ENCODE measurements around the gene GPR61.

Gene GPR61

DNA sequence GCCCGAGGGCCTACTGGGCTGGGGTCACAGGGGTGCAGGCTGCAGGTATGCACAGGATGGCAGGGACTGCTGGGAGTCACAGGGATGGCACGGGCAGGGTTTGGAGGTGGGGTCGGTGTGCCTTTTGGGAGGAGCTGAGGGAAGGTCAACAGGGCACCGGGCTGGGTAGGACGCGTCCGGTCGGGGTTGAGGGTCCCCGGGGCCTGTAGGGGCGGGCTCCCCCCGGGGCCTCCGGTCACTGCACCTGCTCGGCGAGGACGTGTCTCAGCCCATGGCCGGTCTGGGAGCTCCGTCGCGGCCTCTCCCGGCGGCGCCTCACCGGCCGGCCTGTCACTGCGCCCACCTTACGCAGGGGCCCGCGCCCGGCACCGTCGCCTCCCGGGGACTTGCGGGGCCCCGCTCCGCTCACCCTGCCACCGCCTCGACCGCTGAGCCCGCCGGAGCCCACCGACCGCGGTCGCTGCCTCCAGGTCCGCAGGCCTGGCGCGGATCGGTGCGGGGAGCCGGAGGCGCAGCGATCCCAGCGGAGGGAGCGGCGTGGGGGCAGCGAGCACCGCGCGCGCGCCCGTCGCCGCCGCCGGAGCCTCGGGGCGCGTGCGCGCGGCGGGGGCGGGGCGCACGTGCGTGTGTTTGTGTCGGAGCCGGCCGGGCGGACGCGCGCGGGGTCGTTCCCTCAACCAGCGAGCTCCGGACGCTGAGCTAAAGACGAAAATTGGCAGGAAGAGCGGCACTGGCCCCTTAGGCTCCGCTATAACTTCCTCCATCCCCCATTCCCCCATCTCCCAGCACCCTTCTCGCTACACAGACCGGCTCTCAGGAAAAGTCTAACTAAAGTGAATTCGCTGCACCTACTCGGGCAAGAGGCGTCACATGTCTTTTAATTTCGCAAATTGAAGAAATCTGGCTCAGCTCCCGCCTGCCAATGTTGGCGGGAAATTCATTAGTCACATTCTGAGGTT, 30.2 kb upstream of the GPR61 start, which contains the start of gene AMIGO1:
TSS of gene AMIGO1 (minus strand) at position 552 of the 959 bp plus-strand sequence. CDS start 815 bp downstream, outside the sequence.
- DNase-seq: peak; percentile 79

DNA sequence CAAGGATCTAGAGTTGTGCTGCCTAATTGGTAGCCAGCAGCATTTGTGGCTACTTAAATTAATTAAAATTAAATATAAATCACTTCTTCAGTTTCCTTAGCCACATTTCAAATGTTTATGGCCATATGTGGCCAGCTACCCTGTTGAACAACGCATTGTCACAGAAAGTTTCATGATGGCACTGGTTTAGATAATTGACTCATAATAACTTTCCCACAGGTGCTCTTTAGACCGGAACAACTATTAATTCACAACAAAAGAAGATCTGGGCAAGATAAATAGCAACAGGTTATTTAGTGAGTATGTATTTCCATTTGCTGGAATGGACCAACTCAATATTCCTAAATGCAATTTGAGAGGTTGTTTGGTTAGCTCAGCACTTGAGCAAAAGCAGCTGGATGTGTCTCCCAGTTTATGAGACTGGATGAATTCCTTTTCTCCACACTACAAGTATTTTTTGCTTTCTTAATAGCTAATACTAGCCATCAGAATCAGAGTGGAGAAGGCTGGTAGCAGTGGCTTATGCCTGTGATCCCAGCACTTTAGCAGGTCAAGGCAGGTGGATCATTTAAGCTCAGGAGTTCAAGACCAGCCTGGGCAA, 26.5 kb upstream of the GPR61 start:
- DNase-seq: no peak

DNA sequence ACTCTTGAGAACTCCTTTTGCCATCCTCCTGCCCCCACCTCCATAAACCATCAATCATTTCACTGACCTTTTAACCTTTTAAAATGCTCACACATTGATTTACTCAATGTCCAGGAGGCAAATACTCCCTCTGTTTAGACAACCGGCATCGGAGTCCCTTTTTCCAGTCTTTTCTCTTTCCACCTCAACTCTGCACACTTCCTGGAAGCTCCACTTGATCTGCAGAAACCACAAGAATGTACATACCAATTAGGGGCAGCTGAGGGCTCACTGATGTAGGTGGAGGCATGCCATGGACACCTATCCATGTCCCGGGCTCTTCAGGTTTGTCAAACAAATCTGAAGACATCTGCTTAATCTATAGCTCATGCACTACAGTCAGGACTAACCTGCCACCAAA, 24.8 kb upstream of the GPR61 start:
- no peak for DNase-seq

DNA sequence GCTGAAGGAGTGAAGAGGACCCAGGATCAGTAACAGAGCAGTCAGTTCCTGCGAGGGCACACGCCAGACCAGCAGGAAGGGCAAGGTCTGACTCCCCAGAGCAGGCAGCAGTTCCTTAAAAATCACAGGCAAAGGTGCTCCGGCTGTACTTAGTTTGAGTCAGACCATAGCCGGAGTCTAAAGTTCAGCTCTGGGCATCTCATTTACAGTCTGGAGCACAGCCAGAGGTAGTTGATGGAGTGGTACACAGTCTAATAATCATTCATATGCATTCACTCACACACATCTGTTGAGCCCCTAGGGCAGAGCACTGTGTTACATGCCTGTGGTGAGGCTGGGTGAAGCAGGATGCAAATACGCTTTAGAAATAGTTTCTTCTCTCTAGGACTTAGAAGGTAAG, 22.8 kb upstream of the GPR61 start:
- no peak for DNase-seq

DNA sequence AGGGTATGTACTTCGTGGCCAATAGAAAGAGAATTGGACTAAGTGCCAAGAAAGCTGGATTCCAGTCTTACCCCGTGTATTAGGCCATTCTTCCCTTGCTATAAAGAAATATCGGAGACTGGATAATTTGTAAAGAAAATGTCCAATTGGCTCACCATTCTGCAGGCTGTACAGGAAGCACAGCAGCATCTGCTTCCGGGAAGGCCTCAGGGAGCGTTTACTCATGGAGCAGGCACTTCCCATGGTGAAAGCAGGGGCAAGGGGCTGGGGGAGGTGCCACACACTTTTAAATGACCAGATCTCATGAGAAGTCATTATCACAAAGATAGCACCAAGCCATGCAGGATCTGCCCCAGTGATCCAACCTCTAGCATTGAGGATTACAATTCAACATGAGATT, 22.3 kb upstream of the GPR61 start:
- no peak for DNase-seq

DNA sequence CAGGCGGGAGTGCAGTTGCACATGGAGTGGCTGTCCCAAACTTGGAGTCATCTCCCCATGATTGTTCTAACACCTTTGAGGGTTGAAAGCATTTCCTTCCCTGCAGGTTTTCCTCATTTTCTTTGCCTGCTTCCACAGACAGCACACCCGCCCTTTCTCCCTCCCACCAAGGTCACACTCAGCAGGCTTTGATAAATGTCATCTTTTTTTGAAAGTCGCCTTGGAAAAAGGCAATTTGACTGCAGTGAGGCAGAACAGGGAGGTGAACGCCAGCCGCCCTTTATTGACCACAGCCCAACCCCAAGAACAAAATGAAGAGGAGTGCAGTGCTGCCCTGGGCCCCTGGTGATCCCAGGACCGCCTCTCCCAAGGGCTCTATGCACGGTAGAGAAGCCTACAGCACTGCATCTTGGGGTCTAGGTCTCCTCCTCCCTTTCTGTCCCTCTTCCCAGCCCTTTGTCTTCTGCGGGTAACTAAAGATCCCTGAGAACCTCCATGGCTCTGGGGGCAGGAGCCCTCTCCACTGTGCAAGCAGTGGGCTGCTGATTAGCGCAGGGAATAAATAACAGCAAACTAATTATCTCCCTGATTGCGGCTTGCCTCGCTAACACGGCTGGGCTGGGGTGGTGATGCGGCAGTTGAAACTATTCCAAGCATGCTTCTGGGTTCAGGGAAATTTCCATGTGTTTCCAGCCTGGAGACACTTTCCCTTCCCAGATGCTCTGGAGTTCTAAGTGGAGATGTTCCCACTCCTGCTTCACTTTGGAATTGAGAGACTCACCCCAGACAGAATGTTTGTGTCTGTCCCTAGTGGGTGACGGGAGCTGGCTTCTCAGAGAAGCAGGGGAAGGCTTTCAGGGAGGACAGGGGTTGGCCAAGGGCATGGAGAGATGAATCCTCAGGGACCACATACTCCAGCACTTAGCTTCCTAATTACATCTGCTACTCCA, 18.4 kb upstream of the GPR61 start:
- DNase-seq: no peak

DNA sequence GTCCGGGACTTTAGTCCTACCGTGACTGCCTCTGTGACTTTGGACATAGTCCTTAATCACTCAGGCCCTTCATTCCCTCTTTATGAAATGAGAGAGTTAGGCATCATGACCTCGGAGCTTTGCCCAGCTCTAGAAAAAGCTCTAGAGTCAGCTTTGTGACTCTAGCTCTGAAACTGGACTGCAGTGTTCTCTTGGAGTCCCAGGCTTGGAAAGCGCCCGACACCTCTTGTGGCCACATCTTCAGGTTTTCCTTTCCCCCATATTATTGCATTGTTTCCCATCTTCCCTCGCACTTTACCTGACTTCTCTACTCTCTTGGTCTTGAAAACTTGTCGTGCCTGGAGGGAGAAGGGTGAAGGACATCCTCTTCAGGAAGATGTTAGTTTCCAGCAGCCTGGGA, 17.6 kb upstream of the GPR61 start:
- DNase-seq: no peak

DNA sequence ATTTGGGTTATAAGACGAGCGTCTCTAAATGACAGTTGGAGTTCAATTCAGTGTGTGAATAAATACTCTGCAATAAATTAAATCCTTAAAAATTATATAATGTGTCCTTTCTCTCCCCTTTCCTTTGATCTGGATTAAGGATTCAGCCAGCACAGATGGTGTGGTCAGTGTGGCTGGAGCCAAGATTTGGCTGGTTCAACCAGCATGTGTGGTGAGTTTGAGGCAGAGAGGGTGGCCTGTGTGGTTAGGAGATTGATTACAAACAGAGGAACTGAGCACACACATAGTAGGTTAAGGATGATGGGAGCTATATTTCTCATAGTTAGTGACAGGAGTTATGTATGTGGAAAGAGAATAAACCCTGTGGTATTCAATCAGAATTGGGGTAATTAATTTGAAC, 16.0 kb upstream of the GPR61 start:
- no peak for DNase-seq

DNA sequence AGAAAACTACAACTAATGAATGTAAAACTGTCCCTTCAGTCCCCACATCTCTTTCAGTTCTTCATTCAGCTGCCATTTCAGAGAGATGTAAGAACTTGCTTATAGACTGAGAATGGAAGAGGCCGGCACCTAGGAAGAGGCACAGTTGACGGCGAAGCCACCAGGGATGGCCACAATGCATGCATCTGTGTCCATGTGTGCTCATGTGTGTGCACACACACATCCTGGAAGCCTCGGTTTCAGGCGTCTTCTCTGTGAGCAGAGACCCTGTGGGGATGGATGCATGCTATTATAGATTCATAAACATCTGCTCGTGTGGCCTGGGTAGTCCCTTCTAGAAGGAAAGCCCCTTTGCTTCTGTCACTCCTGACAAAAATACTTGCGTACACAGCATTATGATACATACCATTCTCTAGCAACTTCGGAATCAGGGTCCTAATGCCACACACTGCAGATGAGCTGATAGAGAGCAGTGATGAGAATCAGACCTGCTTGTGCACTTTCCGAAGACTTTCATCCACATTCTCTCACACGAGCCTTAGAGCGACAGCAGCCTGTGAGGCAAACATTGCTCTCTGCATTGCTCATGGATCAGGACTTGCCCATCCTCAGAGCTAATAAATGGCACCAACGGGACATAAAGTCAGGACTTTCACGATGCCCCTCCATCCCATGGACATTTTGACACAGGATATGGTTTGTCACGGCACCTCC, 12.4 kb upstream of the GPR61 start:
- no peak for DNase-seq

DNA sequence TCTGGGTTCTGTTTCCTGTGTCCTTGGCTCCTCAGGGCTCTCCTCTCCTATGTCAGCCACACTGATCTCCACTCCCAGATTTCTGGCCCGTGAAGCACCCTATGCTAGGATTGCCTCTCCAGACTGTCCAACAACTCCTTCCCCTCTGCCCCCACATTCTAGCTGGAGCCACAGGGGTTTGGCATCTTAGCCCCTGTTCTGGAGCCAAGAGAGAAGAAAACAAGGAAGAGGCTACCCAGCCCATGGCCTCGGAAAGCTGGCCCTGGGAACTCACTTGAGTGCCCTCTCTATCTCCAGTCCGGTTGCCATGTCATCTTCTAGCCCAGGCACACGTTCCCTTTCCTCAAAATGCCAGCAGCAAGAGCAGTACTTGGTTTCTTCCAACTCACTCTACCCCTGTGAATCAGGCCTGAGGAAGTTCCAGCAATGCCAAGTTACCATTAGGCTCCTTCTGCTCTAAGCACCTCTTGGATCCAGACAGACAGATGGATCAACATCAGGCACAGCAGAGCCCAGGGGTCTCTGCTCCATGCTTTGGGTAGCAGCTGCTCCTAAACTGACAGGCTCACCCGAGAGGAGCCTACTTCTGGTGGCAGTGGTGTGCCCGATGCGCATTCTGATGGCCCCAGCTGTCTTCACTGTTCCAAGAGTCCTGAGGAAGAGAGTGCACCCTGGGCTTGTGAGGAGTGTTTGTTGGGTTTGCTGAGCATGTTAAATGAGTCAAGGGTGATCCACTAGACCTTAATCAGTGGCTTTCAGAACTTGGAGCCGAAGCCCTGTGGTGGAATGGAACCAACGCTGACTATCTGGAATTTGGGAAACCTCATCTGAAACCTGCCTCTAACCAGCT, 11.6 kb upstream of the GPR61 start:
- DNase-seq: no peak

DNA sequence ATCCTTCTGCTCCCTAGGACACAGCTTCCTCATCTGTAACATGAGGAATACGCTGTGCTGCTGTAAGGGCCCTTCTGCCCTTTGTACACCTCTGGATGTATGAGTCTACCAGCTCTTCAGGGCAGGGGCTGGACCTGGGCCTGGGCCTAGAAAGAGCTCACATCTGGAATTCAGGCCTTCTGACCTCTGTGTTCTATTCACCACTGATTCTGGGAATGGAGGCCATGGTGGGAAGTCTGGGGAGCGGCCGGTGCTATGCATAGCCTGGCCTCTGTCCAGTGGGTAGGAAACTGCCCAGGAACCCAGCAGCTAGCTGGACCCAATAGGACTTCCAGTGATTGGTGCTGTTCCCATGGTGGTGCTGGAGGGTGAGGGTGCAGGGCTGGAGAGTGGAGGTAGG, 11.0 kb upstream of the GPR61 start:
- no peak for DNase-seq

DNA sequence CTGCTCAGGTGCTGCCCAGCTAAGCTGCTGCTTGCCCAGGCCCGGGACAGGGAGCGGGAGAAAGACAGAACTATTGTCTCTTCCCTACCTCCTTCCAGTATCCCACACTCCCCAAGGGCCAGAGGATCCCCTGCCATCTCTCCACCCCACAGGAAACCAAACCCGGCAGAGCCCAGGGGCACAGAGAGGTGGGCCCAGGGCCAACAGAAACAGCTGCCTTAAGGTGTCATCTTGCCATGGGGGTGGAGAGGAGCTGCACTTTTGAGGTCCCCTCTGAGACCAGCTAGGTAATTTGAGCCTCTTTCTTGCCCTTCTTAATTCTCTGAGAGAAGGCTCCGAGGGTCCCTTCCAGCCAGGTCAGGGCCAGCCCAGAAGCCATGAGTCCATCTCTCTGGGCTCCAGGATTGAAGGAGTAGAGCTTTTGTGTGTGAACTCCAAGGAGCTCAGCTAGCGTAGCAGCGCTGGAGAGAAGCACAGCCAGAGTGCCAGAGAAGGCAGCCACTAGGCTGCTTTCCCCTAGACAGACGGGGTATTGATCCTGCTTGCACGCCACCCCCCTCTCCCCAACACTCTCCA, 9.7 kb upstream of the GPR61 start:
- no peak for DNase-seq

DNA sequence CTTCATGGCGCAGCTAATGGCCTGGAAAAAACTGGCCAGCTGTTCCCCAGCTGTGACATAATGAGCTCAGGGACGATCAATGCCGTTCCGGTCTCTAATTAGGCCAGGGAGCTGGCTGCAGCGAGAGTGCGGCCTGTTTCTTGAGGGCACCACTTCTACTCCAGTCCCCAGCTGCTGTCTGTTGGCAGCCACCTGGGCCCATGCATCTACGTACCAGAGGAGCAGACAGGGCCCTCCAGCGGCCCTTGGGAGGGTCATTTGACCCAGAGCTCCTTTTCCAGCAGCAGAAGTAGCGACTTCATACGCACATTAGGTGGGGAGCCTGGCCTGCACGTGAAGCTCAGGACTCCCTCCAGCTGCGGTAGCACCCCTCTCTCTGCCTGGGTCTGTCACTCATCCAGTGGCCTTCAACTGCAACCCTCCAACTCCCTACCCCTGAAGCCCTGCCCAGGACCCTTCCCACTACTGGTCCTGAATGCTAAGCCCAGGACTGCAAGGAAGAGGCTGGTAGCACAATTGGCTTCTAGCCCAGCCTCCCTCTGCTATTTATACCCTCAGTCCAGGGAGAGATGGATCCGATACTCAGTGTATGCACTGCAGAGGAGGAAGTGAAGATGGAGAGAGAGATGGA, 9.1 kb upstream of the GPR61 start:
- no peak for DNase-seq

DNA sequence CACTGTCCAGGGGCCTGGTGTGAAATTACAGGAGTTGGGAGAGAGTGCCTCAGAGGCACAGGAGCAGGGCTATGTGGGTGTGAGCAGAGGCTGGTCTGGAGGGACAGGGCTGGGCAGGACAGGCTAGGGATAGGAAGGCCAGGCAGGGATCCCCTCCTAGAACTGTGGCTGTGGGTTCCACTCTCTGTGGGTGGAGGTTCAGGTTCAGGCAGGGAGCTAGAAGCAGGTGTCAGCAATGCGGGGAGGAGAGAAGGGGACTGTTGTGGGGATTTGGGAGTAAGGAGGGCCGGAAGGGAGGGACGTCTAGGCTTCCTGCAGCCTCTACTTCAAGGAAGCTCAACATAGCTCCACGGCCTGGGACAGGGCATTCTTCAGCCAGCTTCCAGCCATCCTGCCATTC, 8.3 kb upstream of the GPR61 start:
- no peak for DNase-seq

DNA sequence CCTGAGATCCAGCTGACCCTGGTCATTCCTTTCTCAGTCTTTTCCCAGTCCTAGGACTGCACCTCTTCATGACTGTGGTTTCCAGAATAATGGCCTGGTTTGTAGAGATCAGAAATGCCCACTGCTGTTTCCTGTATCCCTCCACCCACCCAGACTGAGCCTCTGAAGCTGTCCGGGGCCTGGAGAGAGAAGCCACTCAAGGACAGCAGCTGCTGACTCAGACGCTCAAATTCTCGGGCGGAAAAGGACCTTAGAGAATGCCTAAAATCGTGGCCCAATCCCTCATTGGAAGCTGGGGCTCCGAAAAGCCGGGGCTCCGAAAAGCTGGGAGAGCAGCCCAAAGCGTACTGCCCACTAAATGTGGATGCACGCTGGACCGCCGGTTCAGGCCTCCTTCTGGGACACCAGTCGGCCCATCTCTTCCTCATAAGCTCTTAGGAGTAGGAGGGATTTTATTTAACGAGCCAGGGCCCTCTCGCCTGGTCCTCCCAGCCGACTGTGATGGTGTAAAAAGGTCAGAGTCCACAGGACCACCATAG, 7.8 kb upstream of the GPR61 start:
- no peak for DNase-seq

DNA sequence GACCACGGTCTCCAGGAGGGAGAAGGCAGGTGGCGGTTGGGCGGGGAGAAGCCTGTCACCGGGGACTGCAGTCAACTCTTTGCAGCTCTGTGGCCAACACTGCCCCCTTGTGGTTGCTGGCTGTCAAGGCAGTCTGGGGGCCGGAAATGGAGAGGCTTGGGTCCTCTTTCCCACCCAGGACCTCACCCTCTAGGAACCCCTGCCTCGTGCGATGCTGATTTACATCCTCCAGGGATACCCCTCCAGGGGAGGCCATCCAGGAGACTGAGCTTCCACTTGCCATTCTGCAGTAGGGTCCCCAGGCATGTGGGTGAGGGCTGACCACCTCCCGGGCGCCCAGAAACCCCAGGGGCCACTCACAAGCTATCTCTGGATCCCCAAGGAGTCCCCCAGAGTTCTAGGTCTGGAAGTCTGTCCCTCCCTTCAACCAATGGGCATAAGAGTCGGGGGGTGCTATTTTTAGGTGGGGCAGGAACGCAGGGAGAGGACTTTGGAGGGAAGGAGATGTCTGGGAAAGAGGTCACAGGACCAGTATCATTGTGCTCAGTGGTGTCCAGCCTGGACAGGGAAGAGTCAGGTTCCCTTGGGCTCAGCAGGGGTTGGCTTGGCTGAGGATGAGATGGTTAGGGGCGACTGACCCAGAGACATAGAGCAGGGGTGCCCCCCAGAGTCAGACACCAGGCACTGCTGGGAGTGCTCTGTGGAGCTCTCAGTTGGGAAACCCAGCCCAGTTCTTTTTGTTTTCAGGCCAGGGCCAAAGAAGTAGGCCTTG, 7.1 kb upstream of the GPR61 start:
- DNase-seq: peak; percentile 93

DNA sequence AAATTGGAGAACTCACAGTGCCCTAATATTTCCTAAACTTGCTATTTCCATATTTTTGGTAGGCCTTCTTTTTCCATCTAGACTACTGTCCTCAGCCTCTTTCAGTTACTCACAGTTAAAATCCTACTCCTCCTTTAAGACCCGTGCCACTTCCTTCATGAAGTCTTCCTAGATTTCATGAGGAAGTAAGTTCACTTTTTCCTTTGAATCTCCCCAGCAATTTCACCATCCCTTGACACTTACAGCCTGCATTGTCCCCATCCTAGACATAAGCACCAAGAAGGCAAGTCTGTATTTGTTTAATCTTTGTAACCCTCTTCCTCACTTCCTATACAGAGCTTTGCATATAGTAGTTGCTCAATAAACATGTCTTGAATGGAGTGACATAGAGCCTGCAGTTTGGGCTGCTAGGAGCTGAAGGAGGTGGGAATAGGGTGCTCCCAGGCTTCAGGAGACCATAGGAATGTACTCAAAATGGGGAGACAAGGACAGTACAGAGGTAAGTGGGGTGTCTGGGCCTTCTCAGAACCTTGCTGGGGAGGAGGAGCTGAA, 5.3 kb upstream of the GPR61 start:
- DNase-seq: no peak

DNA sequence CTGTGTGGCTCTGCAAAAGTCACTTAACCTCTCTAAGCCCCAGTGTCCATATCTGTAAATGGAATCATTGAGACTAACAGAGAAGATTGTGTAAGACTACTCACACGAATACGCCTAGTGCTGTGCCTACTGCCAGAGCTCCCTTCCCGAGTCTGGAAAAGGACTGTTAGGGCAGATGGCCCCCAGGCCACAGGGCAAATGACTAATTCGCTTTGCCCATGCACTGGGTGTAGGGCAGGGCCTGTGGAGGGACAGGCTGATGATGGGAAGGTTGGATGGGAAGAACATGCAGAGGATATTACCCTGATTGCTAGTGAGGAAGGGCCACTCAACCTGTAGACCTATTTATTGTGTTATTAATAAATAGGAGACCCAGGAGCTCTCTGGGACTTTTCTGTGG, 4.2 kb upstream of the GPR61 start:
- DNase-seq: no peak

DNA sequence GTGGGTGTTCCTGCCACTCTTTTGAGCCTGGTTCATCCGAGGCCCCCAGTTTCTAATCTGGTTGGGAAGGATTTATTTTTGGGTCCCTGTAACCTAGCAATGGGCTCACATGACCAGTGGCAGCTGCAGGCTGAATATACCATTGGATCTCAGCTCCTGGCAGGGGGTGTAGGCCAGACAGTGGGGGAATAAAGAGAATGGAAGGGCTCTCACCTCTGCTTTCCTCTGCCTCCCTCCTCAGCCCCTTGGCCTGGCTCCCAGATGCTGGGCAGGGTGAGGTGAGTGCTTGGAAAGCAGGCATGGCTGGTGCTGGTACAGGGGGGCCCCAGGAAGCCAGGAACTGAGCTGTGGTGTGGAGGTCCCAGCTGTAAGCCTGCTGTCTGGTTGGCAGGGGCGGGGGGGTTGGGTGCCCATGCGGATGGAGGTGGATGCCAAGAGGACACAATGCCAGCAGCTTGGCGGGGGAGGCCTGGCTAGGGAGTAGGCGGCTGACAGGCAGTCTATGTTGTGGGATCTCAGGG, 3.6 kb upstream of the GPR61 start:
- no peak for DNase-seq
